Measurements from ENCODE around the gene EID3.

The EID3 gene

DNA sequence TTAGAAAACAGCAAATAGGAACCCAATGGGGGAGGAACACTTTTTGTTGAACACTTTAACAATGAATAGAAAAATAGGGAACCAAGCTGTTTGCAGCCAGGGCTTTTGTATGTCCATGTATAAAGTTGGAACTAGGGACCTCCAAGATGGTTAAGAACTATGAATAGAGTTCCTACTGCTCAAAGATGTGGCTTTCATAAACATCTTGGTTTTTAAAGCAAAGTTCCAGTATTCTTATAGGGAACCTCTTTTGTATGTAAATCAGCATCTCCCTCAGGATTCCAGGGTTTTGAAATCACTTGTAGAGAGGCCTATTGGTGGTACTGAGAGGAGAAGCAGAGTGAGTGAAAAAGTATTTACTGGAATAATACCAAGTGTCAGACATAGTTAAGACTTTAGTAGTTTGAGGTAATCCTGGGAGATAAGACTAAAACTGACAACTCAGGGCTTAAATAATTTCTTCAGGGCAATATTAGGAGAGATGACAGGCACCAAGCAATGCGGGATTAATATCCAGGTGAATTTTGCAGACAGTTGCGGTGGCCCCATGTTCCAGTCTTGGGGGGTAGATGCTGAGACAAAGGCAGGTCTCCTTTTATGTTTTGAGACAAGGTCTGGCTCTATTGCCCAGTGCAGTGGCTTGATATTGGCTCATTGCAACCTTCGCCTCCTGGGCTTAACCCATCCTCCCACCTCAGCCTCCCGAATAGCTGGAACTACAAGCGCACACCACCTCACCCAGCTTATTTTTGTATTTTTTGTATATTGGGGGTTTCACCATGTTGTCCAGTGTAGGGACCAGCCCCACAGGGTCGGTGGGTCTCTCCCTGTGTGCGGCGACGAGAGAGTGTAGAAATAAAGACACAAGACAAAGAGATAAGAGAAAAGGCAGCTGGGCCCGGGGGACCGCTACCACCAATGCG, 10.4 kb upstream of the EID3 start:
- TF ChIP-seq ZBTB7A (IDR thresholded peaks at IDR 0.05; ENCODE audit: low read depth) (no peak), YY1 (IDR thresholded peaks at IDR 0.05; ENCODE audit: low read depth) (no peak), EGR1 (IDR thresholded peaks at IDR 0.05) (no peak), TEAD4 (IDR thresholded peaks at IDR 0.05) (no peak), TCF12 (IDR thresholded peaks at IDR 0.05; ENCODE audit: low read depth) (no peak), CEBPB (IDR thresholded peaks at IDR 0.05) (no peak), USF1 (IDR thresholded peaks at IDR 0.05) (no peak), RAD21 (IDR thresholded peaks at IDR 0.05; ENCODE audit: low read depth) (no peak), EP300 (IDR thresholded peaks at IDR 0.05; ENCODE audit: borderline replicate concordance) (no peak), NFIC (IDR thresholded peaks at IDR 0.05) (no peak), TAF1 (IDR thresholded peaks at IDR 0.05; ENCODE audit: low read depth) (no peak), FOXM1 (IDR thresholded peaks at IDR 0.05; ENCODE audit: borderline replicate concordance, low read depth) (no peak), CREB1 (IDR thresholded peaks at IDR 0.05; ENCODE audit: low read depth) (no peak)
- TF ChIP-seq, protein P1, sequence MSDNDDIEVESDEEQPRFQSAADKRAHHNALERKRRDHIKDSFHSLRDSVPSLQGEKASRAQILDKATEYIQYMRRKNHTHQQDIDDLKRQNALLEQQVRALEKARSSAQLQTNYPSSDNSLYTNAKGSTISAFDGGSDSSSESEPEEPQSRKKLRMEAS (IDR thresholded peaks at IDR 0.05) = no peak
- TF ChIP-seq, protein P2, sequence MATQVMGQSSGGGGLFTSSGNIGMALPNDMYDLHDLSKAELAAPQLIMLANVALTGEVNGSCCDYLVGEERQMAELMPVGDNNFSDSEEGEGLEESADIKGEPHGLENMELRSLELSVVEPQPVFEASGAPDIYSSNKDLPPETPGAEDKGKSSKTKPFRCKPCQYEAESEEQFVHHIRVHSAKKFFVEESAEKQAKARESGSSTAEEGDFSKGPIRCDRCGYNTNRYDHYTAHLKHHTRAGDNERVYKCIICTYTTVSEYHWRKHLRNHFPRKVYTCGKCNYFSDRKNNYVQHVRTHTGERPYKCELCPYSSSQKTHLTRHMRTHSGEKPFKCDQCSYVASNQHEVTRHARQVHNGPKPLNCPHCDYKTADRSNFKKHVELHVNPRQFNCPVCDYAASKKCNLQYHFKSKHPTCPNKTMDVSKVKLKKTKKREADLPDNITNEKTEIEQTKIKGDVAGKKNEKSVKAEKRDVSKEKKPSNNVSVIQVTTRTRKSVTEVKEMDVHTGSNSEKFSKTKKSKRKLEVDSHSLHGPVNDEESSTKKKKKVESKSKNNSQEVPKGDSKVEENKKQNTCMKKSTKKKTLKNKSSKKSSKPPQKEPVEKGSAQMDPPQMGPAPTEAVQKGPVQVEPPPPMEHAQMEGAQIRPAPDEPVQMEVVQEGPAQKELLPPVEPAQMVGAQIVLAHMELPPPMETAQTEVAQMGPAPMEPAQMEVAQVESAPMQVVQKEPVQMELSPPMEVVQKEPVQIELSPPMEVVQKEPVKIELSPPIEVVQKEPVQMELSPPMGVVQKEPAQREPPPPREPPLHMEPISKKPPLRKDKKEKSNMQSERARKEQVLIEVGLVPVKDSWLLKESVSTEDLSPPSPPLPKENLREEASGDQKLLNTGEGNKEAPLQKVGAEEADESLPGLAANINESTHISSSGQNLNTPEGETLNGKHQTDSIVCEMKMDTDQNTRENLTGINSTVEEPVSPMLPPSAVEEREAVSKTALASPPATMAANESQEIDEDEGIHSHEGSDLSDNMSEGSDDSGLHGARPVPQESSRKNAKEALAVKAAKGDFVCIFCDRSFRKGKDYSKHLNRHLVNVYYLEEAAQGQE (IDR thresholded peaks at IDR 0.05; ENCODE audit: low read depth) = no peak

- peak; percentile 48; the same call in 1 of the 2 replicates for TF ChIP-seq RAD21 (IDR thresholded peaks at IDR 0.05; ENCODE audit: low read depth)
These were observed 9.2 kb upstream of the EID3 start for GRCh38 chr12:104294158-104294859.

DNA sequence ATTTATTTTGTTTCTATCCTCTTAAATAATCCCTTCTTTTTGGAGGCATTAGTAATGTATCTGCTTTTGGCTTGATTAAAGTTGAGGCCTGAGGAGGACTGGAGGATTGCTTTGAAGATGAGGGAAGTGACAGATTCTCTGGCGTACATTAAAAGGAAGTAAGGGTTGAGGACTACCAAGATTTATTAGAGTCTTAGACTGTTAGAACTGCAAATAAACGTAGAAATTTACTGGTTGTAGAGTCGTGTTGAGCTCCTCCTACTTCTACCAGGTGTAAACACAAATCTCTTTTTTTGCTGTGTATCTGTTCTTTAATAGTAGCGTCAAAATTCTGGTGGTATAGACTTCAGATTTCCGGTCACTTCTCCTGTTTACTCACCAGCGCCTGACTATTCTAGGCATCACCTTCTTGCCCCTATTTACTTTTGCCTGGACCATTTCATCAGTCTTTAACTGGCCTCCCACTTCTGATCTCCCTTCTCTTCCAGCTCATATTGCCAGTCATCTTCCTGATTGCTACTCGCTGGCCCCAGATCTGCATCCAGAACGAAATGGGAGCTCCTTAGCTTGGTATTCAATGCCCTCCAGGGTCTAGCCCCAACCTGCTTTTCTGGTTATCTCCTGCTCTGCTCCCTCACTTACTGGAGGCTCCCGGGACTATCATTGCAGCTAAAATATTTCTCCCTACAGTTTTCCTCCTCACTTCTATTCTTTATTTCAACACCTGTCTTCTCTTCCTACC, 8.4 kb upstream of the EID3 start:
- TF ChIP-seq CREB1 (IDR thresholded peaks at IDR 0.05; ENCODE audit: low read depth) (no peak), USF1 (IDR thresholded peaks at IDR 0.05) (no peak), EGR1 (IDR thresholded peaks at IDR 0.05) (no peak), RAD21 (IDR thresholded peaks at IDR 0.05; ENCODE audit: low read depth) (no peak), YY1 (IDR thresholded peaks at IDR 0.05; ENCODE audit: low read depth) (no peak), TCF12 (IDR thresholded peaks at IDR 0.05; ENCODE audit: low read depth) (no peak), TEAD4 (IDR thresholded peaks at IDR 0.05) (no peak), EP300 (IDR thresholded peaks at IDR 0.05; ENCODE audit: borderline replicate concordance) (no peak)
- TF ChIP-seq, protein P1 (IDR thresholded peaks at IDR 0.05) = no peak

DNA sequence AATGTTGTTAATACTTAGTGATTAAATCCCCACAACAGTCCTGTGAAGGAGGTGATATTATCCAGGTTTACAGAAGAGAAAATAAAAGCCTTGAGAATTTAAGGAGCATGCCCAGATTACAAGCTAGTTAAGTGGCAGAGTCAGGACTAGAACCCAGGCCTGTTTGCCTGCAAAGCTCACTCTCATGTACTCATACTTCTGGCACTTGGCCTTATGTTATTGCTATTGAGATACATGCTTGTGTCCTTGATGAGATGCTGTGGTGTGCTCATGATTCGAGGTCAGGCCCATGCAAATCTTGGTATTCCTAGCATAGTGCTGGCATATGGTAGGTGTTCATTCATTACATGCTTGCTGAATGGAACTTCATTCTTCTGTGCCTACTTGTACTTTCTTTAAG, 7.6 kb upstream of the EID3 start:
- TF ChIP-seq CEBPB (IDR thresholded peaks at IDR 0.05) = no peak
- TF ChIP-seq, protein P1 (IDR thresholded peaks at IDR 0.05) = no peak
- TF ChIP-seq CREB1 (IDR thresholded peaks at IDR 0.05; ENCODE audit: low read depth) = no peak
- no peak for TF ChIP-seq USF1 (IDR thresholded peaks at IDR 0.05)
- no peak for TF ChIP-seq EGR1 (IDR thresholded peaks at IDR 0.05)
- TF ChIP-seq, protein P2 (IDR thresholded peaks at IDR 0.05; ENCODE audit: low read depth) = no peak
- TF ChIP-seq NFIC (IDR thresholded peaks at IDR 0.05) = no peak
- TF ChIP-seq RAD21 (IDR thresholded peaks at IDR 0.05; ENCODE audit: low read depth) = no peak
- TF ChIP-seq YY1 (IDR thresholded peaks at IDR 0.05; ENCODE audit: low read depth) = no peak
- TF ChIP-seq FOXM1 (IDR thresholded peaks at IDR 0.05; ENCODE audit: borderline replicate concordance, low read depth) = no peak
- no peak for TF ChIP-seq TAF1 (IDR thresholded peaks at IDR 0.05; ENCODE audit: low read depth)
- no peak for TF ChIP-seq TEAD4 (IDR thresholded peaks at IDR 0.05)
- TF ChIP-seq TCF12 (IDR thresholded peaks at IDR 0.05; ENCODE audit: low read depth) = no peak
- TF ChIP-seq ZBTB7A (IDR thresholded peaks at IDR 0.05; ENCODE audit: low read depth) = no peak
- no peak for TF ChIP-seq EP300 (IDR thresholded peaks at IDR 0.05; ENCODE audit: borderline replicate concordance)

Measured in Ishikawa (cell line).